Loucy (cell line): ENCODE data around the gene SUCLG1.
"Not testable (repeated sequence)": the region's sequence is repeated elsewhere in the genome, so short reads cannot be mapped to it uniquely, and the experiment has no call there.

Experiments used
- EZH2phosphoT487 ChIP-seq: fragments of 200-600 bp; IDR thresholded peaks from 2 replicates; pipeline ENCODE4 v1.6.1; 2018; ENCODE audit warnings: antibody characterized with exemption, mild to moderate bottlenecking, moderate library complexity, borderline replicate concordance
- TF ChIP-seq, protein P1 (sequence below): fragments of 200-600 bp; sonication (generic); conservative IDR thresholded peaks from 2 replicates; pipeline ENCODE4 v1.5.1; 2014; ENCODE audit warnings: mild to moderate bottlenecking, antibody characterized with exemption, low read length

- TF ChIP-seq, protein P1, sequence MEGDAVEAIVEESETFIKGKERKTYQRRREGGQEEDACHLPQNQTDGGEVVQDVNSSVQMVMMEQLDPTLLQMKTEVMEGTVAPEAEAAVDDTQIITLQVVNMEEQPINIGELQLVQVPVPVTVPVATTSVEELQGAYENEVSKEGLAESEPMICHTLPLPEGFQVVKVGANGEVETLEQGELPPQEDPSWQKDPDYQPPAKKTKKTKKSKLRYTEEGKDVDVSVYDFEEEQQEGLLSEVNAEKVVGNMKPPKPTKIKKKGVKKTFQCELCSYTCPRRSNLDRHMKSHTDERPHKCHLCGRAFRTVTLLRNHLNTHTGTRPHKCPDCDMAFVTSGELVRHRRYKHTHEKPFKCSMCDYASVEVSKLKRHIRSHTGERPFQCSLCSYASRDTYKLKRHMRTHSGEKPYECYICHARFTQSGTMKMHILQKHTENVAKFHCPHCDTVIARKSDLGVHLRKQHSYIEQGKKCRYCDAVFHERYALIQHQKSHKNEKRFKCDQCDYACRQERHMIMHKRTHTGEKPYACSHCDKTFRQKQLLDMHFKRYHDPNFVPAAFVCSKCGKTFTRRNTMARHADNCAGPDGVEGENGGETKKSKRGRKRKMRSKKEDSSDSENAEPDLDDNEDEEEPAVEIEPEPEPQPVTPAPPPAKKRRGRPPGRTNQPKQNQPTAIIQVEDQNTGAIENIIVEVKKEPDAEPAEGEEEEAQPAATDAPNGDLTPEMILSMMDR = not testable (repeated sequence)
- TF ChIP-seq EZH2phosphoT487 = not testable (repeated sequence)
Observed at GRCh38 chr2:84472423-84472822, 13.3 kb upstream of the SUCLG1 start.
